IMR-90 (cell line): ENCODE measurements around the gene PPIH. TPM values are rescaled to one million over a fixed set of nuclear protein-coding genes. Genes with fewer than 3 reads are reported as not detected.

ENCODE experiments used
- ATAC-seq: fragments of 200-7000 bp; cut with Tn5 transposase; 2 replicates; pipeline ENCODE4 v1.9.1; 2020; ENCODE audit warnings: low read depth, mild to moderate bottlenecking, moderate library complexity
- BruUV-seq: library from RNA; stranded (reverse); fragments of 400-500 nt; replicated peaks from 2 replicates; lab custom pipeline; 2021; lab: Mats Ljungman, UMichigan
- CTCF ChIA-PET: fragments of 300-600 bp; formaldehyde crosslinking; extraction: SDS; loops from one replicate; lab custom pipeline; 2021; ENCODE audit warnings: antibody characterized with exemption; lab: Yijun Ruan, JAX
- POLR2A ChIA-PET: fragments of 300-600 bp; sonication (Branson Sonifier 250); formaldehyde crosslinking; loops from one replicate; lab custom pipeline; 2022; ENCODE audit warnings: antibody characterized with exemption; ENCODE audit not compliant: unreplicated experiment; lab: Charles Lee
- DNase-seq: peaks from one replicate; pipeline ENCODE4 v3.0.0; 2013
- H2AFZ ChIP-seq: replicated peaks from 2 replicates; pipeline ENCODE3; 2013; ENCODE audit warnings: low read length, mild to moderate bottlenecking; ENCODE audit not compliant: poor library complexity
- H2AK5ac ChIP-seq: 2 replicates; pipeline ENCODE4 v1.6.1; 2013; ENCODE audit warnings: low read depth, low read length, inconsistent platforms
- H2AK9ac ChIP-seq: replicated peaks from 2 replicates; pipeline ENCODE3; 2013; ENCODE audit warnings: mild to moderate bottlenecking, low read depth, low read length, moderate library complexity; ENCODE audit not compliant: poor library complexity
- H2BK120ac ChIP-seq: 2 replicates; pipeline ENCODE4 v1.6.1; 2013; ENCODE audit warnings: low read depth, low read length, inconsistent platforms
- H2BK15ac ChIP-seq: 3 replicates; pipeline ENCODE4 v1.6.1; 2013; ENCODE audit warnings: low read depth, low read length, inconsistent platforms
- H2BK20ac ChIP-seq: 2 replicates; pipeline ENCODE4 v1.6.1; 2013; ENCODE audit warnings: low read depth, mild to moderate bottlenecking, inconsistent platforms, low read length, moderate library complexity
- H2BK5ac ChIP-seq: 2 replicates; pipeline ENCODE4 v1.6.1; 2013; ENCODE audit warnings: mild to moderate bottlenecking, low read depth, low read length, inconsistent platforms; ENCODE audit not compliant: poor library complexity, severe bottlenecking
- H3K14ac ChIP-seq: replicated peaks from 2 replicates; pipeline ENCODE4 v1.6.1; 2013; ENCODE audit warnings: low read depth, low read length, inconsistent platforms
- H3K18ac ChIP-seq: 2 replicates; pipeline ENCODE4 v1.6.1; 2013; ENCODE audit warnings: low read depth, low read length, control low read depth
- H3K23ac ChIP-seq: 2 replicates; pipeline ENCODE4 v1.6.1; 2013; ENCODE audit warnings: low read depth, low read length, inconsistent platforms
- H3K27ac ChIP-seq: 2 replicates; pipeline ENCODE4 v1.5.1; 2013; ENCODE audit warnings: mild to moderate bottlenecking, control low read depth, low read length; ENCODE audit not compliant: insufficient read depth
- H3K27me3 ChIP-seq: 2 replicates; pipeline ENCODE4 v1.6.1; 2013; ENCODE audit warnings: low read length; ENCODE audit not compliant: control insufficient read depth, insufficient read depth
- H3K36me3 ChIP-seq: 2 replicates; pipeline ENCODE4 v1.6.1; 2013; ENCODE audit warnings: low read length, mixed read lengths; ENCODE audit not compliant: control insufficient read depth, insufficient read depth
- H3K4ac ChIP-seq: 2 replicates; pipeline ENCODE4 v1.6.1; 2013; ENCODE audit warnings: low read depth, low read length, inconsistent platforms
- H3K4me1 ChIP-seq: 2 replicates; pipeline ENCODE4 v1.6.1; 2013; ENCODE audit warnings: low read length, mixed read lengths; ENCODE audit not compliant: control insufficient read depth, insufficient read depth
- H3K4me2 ChIP-seq: 2 replicates; pipeline ENCODE4 v1.6.1; 2013; ENCODE audit warnings: low read depth, mild to moderate bottlenecking, control low read depth, low read length, moderate library complexity
- H3K4me3 ChIP-seq: 2 replicates; pipeline ENCODE4 v1.5.1; 2013; ENCODE audit warnings: low read depth, mild to moderate bottlenecking, control low read depth, low read length, moderate library complexity; ENCODE audit not compliant: insufficient read depth
- H3K56ac ChIP-seq: 2 replicates; pipeline ENCODE4 v1.6.1; 2013; ENCODE audit warnings: low read length, inconsistent platforms; ENCODE audit not compliant: insufficient read depth; ENCODE audit errors: extremely low read depth
- H3K79me1 ChIP-seq, 2 experiments: 2 replicates each; pipeline ENCODE4 v1.6.1; 2013; ENCODE audit warnings: low read length in 2 of 2, inconsistent platforms in 1 of 2, low read depth in 1 of 2
- H3K9ac ChIP-seq: 2 replicates; pipeline ENCODE4 v1.6.1; 2013; ENCODE audit warnings: low read depth, low read length, control low read depth
- H3K9me1 ChIP-seq: 2 replicates; pipeline ENCODE4 v1.6.1; 2013; ENCODE audit warnings: low read length, inconsistent platforms; ENCODE audit not compliant: insufficient read depth
- H3K9me3 ChIP-seq: 2 replicates; pipeline ENCODE4 v1.6.1; 2013; ENCODE audit warnings: low read length; ENCODE audit not compliant: control insufficient read depth, insufficient read depth
- H4K20me1 ChIP-seq: 2 replicates; pipeline ENCODE4 v1.6.1; 2013; ENCODE audit warnings: low read length, inconsistent platforms; ENCODE audit not compliant: insufficient read depth
- H4K5ac ChIP-seq: 2 replicates; pipeline ENCODE4 v1.6.1; 2013; ENCODE audit warnings: mild to moderate bottlenecking, low read depth, low read length, control low read depth
- H4K8ac ChIP-seq, 2 experiments: 2 replicates each; pipeline ENCODE4 v1.6.1; 2013; ENCODE audit warnings: low read depth in 2 of 2, low read length in 2 of 2, control low read depth in 1 of 2, inconsistent platforms in 1 of 2
- H4K91ac ChIP-seq: 2 replicates; pipeline ENCODE4 v1.6.1; 2013; ENCODE audit warnings: low read depth, low read length, inconsistent platforms; ENCODE audit not compliant: insufficient read depth
- BHLHE40 ChIP-seq: fragments of 150-350 bp; IDR thresholded peaks from 2 replicates; pipeline ENCODE4 v1.6.1; 2016; ENCODE audit warnings: mild to moderate bottlenecking, low read depth, low read length
- FOS ChIP-seq: fragments of 150-350 bp; IDR thresholded peaks from 2 replicates; pipeline ENCODE4 v1.6.1; 2016; ENCODE audit warnings: low read depth, low read length
- MXI1 ChIP-seq: IDR thresholded peaks from 2 replicates; pipeline ENCODE4 v1.6.1; 2012; ENCODE audit warnings: low read depth, mild to moderate bottlenecking, low read length, moderate library complexity, borderline replicate concordance
- RFX5 ChIP-seq: IDR thresholded peaks from 2 replicates; pipeline ENCODE4 v1.8.0; 2012; ENCODE audit warnings: low read depth, mild to moderate bottlenecking, low read length, moderate library complexity
- WGBS, 2 experiments: methylation state at CpG; one replicate each; pipeline versions ENCODE4 v1.1.5 to v1.1.7; 2013; ENCODE audit warnings: missing lambda C conversion rate in 2 of 2; ENCODE audit not compliant: insufficient read length in 1 of 2; ENCODE audit errors: extremely low coverage in 2 of 2; 5-methylcytosine and 5-hydroxymethylcytosine counted together
- dilution Hi-C: fragments of 300-500 bp; cut with HindIII; formaldehyde crosslinking; loops from one replicate; pipeline ENCODE4 v1.14.3; 2018; ENCODE audit warnings: low sequenced_read_pairs; ENCODE audit not compliant: unreplicated experiment
- in situ Hi-C: fragments of 300-500 bp; cut with MboI; formaldehyde crosslinking; loops from 3 replicates; pipeline ENCODE4 v1.14.3; 2019; ENCODE audit warnings: low sequenced_read_pairs, inconsistent platforms, mixed read lengths
- intact Hi-C: fragments of 100-400 bp; cut with micrococcal nuclease; formaldehyde crosslinking; loops from 2 replicates; pipeline ENCODE4 v1.10.0; 2022
- polyA plus RNA-seq, 3 experiments: library from polyadenylated mRNA; depleted of rRNA; stranded (reverse); fragments of >200 nt; gene quantifications; 2 replicates each; pipeline ENCODE4 v1.2.3, GENCODE V29; 2012; ENCODE audit warnings: low replicate concordance in 1 of 3
- total RNA-seq: library from RNA; depleted of rRNA; stranded (reverse); fragments of >200 nt; gene quantifications from 2 replicates; pipeline ENCODE4 v1.2.3, GENCODE V29; 2012
- TF ChIP-seq, protein P1 (sequence below): fragments of 150-350 bp; IDR thresholded peaks from 2 replicates; pipeline ENCODE4 v1.6.1; 2016; ENCODE audit warnings: low read depth, mild to moderate bottlenecking, low read length, moderate library complexity, borderline replicate concordance
- TF ChIP-seq, protein P2 (sequence below): fragments of 150-350 bp; IDR thresholded peaks from 2 replicates; pipeline ENCODE4 v1.6.1; 2017; ENCODE audit warnings: mild to moderate bottlenecking, antibody characterized with exemption, low read length, low read depth

Gene PPIH
- total and polyA plus RNA-seq, 2 of the 4 experiments (the other 2 are of a cell fraction), result 22.4 to 52.1 TPM

DNA sequence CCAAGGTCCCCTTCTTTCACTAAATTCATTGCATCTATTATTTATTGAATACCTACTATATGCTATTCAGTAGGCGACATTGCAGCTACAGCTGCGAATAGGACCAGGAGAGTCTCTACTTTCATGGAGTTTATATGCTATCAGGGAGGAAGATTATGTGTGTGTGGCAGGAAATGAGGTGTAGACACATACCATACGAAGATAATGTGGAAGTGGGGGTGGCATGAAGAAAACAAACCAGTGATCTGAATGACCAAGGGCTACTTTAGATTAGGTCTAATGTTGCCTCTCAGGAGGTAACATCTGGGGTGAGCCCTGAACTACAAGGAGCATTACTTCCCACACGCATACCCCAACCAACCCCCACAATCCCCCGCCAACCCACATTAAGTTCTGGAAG, 1.0 kb upstream of the PPIH start:
- Histone ChIP-seq H3K4me1 (no peaks in the 10 kb centered on the region), H3K36me3 (no peaks in the 10 kb centered on the region), H3K9me3 (no peaks in the 10 kb centered on the region), H3K4me2 (no peak overlapping the region), H3K14ac (no peak overlapping the region), H3K4me3 (no peak overlapping the region), H2BK15ac (no peak overlapping the region), H4K20me1 (no peaks in the 10 kb centered on the region), H2AK9ac (no peak overlapping the region), H2BK20ac (no peak overlapping the region), H2BK120ac (no peak overlapping the region), H2AK5ac (0 out of 2 replicates have a peak overlapping the region, but pooled peaks have one; percentile 82), H3K56ac (no peak overlapping the region), H3K9me1 (no peaks in the 10 kb centered on the region; the same call in 1 of the 2 replicates), H4K91ac (no peak overlapping the region), H3K79me1 (peaks cover 15 to 16% of the 10 kb centered on the region in 2 experiments), H3K4ac (no peak overlapping the region), H3K27me3 (peaks cover 2% of the 10 kb centered on the region; the same call in 1 of the 2 replicates), H3K9ac (no peak overlapping the region), H2AFZ (peak overlapping the region; percentile 63), H2BK5ac (no peak overlapping the region), H3K27ac (no peak overlapping the region), H3K18ac (no peak overlapping the region), H3K23ac (no peak overlapping the region), H4K5ac (peak overlapping the region; percentile 82; the same call in 1 of the 2 replicates), H4K8ac (peak overlapping the region; percentile 80 to 93)
- dilution Hi-C loops, result no loop called here
- DNase-seq (no peak), ATAC-seq (no peak)
- no TSS peak for BruUV-seq
- POLR2A ChIA-PET, result no interaction called here
- CTCF ChIA-PET, result interaction anchor here (1.2 kb wide), 1 partner anchor 25 kb away, joined by 5 read pairs; the partner anchor contains the start of gene YBX1
- no CpG with 5 or more reads among the region's 5 CpGs for WGBS, 2 experiments
- in situ Hi-C loops, result no loop called here
- no peak for TF ChIP-seq FOS
- no peak for TF ChIP-seq MXI1
- no peak for TF ChIP-seq BHLHE40
- TF ChIP-seq, protein P1, sequence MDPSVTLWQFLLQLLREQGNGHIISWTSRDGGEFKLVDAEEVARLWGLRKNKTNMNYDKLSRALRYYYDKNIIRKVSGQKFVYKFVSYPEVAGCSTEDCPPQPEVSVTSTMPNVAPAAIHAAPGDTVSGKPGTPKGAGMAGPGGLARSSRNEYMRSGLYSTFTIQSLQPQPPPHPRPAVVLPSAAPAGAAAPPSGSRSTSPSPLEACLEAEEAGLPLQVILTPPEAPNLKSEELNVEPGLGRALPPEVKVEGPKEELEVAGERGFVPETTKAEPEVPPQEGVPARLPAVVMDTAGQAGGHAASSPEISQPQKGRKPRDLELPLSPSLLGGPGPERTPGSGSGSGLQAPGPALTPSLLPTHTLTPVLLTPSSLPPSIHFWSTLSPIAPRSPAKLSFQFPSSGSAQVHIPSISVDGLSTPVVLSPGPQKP, result no peak
- TF ChIP-seq, protein P2, sequence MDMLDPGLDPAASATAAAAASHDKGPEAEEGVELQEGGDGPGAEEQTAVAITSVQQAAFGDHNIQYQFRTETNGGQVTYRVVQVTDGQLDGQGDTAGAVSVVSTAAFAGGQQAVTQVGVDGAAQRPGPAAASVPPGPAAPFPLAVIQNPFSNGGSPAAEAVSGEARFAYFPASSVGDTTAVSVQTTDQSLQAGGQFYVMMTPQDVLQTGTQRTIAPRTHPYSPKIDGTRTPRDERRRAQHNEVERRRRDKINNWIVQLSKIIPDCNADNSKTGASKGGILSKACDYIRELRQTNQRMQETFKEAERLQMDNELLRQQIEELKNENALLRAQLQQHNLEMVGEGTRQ, result no peak
- no peak for TF ChIP-seq RFX5
- intact Hi-C loops, result loop anchor here (5.0 to 10.0 kb wide), 4 partner anchors 80 to 512 kb away; partner anchors contain the start of gene CCDC30
